ENCODE measurements around the gene WFDC5.

Gene WFDC5

DNA sequence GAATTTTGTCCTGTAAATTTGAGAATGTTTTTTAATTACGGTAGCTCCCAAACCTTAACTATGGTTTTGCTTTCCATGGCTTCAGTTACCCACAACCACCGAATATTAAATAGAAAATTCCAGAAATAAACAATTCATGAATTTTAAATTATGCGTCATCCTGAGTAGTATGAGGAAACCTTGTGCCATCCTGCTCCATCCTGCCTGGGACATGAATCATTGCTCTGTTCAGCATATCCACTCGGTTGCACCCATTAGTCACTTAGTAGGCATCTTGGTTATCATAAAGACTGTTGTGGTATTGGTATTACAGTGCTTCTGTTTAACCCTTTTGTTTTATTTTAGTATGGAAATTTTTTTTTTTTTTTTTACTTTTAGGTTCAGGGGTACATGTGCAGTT, 53.7 kb downstream of the WFDC5 start:
- no peak overlapping the region for H2AK5ac ChIP-seq (ENCODE audit: low read length, severe bottlenecking)
- peak; percentile 74 for DNase-seq
- no peak overlapping the region for H3K4me2 ChIP-seq (ENCODE audit: low read length, poor library complexity, severe bottlenecking)
- no peak overlapping the region for H3K23ac ChIP-seq (ENCODE audit: low read length in 2 of 2)
- 10% methylated on average over 2 of the region's 4 CpGs for WGBS
- H3K4me3 ChIP-seq (ENCODE audit: insufficient read depth in 1 of 2, low read depth in 1 of 2, low read length in 2 of 2) = no peak overlapping the region
- H3K14ac ChIP-seq (ENCODE audit: low read length in 2 of 2) = no peak overlapping the region
- H3K9me3 ChIP-seq (ENCODE audit: control insufficient read depth, low read length) = no peaks in the 10 kb centered on the region
- H3K27me3 ChIP-seq (ENCODE audit: control insufficient read depth in 1 of 2, insufficient read depth in 1 of 2, low read length in 2 of 2) = no peaks in the 10 kb centered on the region
- H3K4ac ChIP-seq (ENCODE audit: low read depth in 1 of 2, low read length in 2 of 2) = no peak overlapping the region
- no peak overlapping the region for H4K8ac ChIP-seq (ENCODE audit: low read length)
- H3K79me1 ChIP-seq (replicated peaks; ENCODE audit: low read length, poor library complexity, severe bottlenecking) = peaks cover 7% of the 10 kb centered on the region
- H3K27ac ChIP-seq (ENCODE audit: low read length, poor library complexity, severe bottlenecking) = peak overlapping the region; percentile 39
- no peak overlapping the region for H2BK120ac ChIP-seq (ENCODE audit: low read depth, low read length)
- H2AFZ ChIP-seq (ENCODE audit: low read depth, low read length) = no peak overlapping the region
- H3K36me3 ChIP-seq (ENCODE audit: control insufficient read depth in 1 of 2, insufficient read depth in 2 of 2, low read depth in 1 of 2, low read length in 2 of 2) = peaks cover 5 to 13% of the 10 kb centered on the region in 2 experiments
- no peak overlapping the region for H2BK15ac ChIP-seq (ENCODE audit: low read depth, poor library complexity, severe bottlenecking)
- H2BK12ac ChIP-seq (ENCODE audit: low read length in 2 of 2) = no peak overlapping the region
- H4K91ac ChIP-seq (ENCODE audit: low read length) = no peak overlapping the region
- no peak overlapping the region for H3K9ac ChIP-seq (ENCODE audit: low read length)
- no peak overlapping the region for H2BK5ac ChIP-seq (ENCODE audit: low read depth, low read length, poor library complexity, severe bottlenecking)
- peaks cover 1% of the 10 kb centered on the region for H3K4me1 ChIP-seq (ENCODE audit: control insufficient read depth, insufficient read depth, low read depth, low read length)
- no peak overlapping the region for H3K18ac ChIP-seq (ENCODE audit: low read depth in 1 of 2, low read length in 2 of 2)

DNA sequence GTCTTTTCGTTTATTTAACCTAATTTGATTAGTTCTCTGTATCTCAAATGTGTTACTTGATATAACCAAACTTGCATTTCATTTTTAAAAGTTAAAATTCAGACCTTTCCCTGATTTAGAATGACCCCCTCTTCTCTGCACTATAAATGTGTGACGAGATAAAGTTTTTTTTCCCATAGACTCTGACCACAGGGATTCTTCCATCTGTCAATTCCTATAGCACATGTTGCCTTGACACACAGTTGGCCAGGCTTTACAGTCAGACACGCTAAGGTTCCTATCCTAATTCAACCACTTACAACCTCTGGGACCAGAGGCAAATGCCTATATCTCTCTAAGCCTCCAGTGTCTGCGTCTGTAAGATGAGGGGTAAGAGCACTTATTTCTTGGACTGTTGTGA, 54.7 kb downstream of the WFDC5 start:
- Histone ChIP-seq H3K4me3 (ENCODE audit: insufficient read depth in 1 of 2, low read depth in 1 of 2, low read length in 2 of 2) (no peak overlapping the region), H2BK120ac (ENCODE audit: low read depth, low read length) (no peak overlapping the region), H3K36me3 (ENCODE audit: control insufficient read depth in 1 of 2, insufficient read depth in 2 of 2, low read depth in 1 of 2, low read length in 2 of 2) (peaks cover 5 to 13% of the 10 kb centered on the region in 2 experiments), H4K91ac (ENCODE audit: low read length) (no peak overlapping the region), H2BK15ac (ENCODE audit: low read depth, poor library complexity, severe bottlenecking) (no peak overlapping the region), H3K27me3 (ENCODE audit: control insufficient read depth in 1 of 2, insufficient read depth in 1 of 2, low read length in 2 of 2) (no peaks in the 10 kb centered on the region), H3K14ac (ENCODE audit: low read length in 2 of 2) (no peak overlapping the region), H3K79me1 (replicated peaks; ENCODE audit: low read length, poor library complexity, severe bottlenecking) (peaks cover 6% of the 10 kb centered on the region), H3K4ac (ENCODE audit: low read depth in 1 of 2, low read length in 2 of 2) (no peak overlapping the region), H4K8ac (ENCODE audit: low read length) (no peak overlapping the region), H3K18ac (ENCODE audit: low read depth in 1 of 2, low read length in 2 of 2) (no peak overlapping the region), H3K23ac (ENCODE audit: low read length in 2 of 2) (no peak overlapping the region), H3K4me1 (ENCODE audit: control insufficient read depth, insufficient read depth, low read depth, low read length) (peaks cover 1% of the 10 kb centered on the region), H3K9ac (ENCODE audit: low read length) (no peak overlapping the region), H2BK5ac (ENCODE audit: low read depth, low read length, poor library complexity, severe bottlenecking) (no peak overlapping the region), H2AFZ (ENCODE audit: low read depth, low read length) (no peak overlapping the region), H2BK12ac (ENCODE audit: low read length in 2 of 2) (no peak overlapping the region), H3K4me2 (ENCODE audit: low read length, poor library complexity, severe bottlenecking) (no peak overlapping the region), H3K27ac (ENCODE audit: low read length, poor library complexity, severe bottlenecking) (no peak overlapping the region), H3K9me3 (ENCODE audit: control insufficient read depth, low read length) (no peaks in the 10 kb centered on the region), H2AK5ac (ENCODE audit: low read length, severe bottlenecking) (no peak overlapping the region)
- WGBS = 81% methylated on average over 2 of the region's 4 CpGs
- no peak for DNase-seq

Measured in mesenchymal stem cell (in vitro differentiated cells and primary cell).